Fibroblast of villous mesenchyme (primary cell): ENCODE results near the gene ELP2. TPM values are rescaled to one million over a fixed set of nuclear protein-coding genes. Genes with fewer than 3 reads are reported as not detected.

Experiments
- DNase-seq: peaks from one replicate; pipeline ENCODE4 v3.0.0-alpha.2; 2010; ENCODE audit warnings: low read depth
- H3K4me3 ChIP-seq: 2 replicates; pipeline ENCODE4 v1.5.1; 2011; ENCODE audit warnings: low read depth, mild to moderate bottlenecking, low read length
- total RNA-seq: library from RNA; depleted of rRNA; stranded (reverse); fragments of >200 nt; gene quantifications from 2 replicates; pipeline ENCODE4 v1.2.3, GENCODE V29; 2012
- TF ChIP-seq, protein P1 (sequence below): IDR thresholded peaks from 2 replicates; pipeline ENCODE4 v1.5.1; 2012; ENCODE audit warnings: low read depth, mild to moderate bottlenecking, low read length; ENCODE audit not compliant: insufficient read depth

ELP2 gene
- total RNA-seq, 1 donor = 104 TPM

GRCh38 chr18:36181898-36182506 is 52.3 kb downstream of the ELP2 start:
- no peak overlapping the region for H3K4me3 ChIP-seq
- DNase-seq = no peak
- TF ChIP-seq, protein P1, sequence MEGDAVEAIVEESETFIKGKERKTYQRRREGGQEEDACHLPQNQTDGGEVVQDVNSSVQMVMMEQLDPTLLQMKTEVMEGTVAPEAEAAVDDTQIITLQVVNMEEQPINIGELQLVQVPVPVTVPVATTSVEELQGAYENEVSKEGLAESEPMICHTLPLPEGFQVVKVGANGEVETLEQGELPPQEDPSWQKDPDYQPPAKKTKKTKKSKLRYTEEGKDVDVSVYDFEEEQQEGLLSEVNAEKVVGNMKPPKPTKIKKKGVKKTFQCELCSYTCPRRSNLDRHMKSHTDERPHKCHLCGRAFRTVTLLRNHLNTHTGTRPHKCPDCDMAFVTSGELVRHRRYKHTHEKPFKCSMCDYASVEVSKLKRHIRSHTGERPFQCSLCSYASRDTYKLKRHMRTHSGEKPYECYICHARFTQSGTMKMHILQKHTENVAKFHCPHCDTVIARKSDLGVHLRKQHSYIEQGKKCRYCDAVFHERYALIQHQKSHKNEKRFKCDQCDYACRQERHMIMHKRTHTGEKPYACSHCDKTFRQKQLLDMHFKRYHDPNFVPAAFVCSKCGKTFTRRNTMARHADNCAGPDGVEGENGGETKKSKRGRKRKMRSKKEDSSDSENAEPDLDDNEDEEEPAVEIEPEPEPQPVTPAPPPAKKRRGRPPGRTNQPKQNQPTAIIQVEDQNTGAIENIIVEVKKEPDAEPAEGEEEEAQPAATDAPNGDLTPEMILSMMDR = no peak

DNA sequence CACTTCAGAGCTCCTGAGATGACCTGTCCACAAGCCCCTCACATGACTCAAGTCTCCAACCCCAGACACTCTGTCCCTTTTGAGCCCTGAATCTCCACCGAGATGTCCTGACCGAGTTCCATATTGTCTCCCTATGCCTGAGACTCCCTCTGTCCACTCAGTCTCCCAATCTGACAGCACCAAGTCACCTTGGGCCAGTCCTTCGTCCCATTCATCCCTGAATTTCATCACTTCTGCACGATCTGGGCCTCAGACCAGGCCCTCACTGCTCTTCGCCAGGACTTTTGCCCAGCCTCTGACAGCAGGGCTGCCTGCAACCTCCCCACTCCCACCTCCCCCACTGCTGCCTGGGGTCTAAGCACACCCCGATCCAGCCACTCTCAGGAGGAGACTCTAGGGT is 53.3 kb downstream of the ELP2 start:
- no peak overlapping the region for H3K4me3 ChIP-seq
- TF ChIP-seq, protein P1 = no peak
- no peak for DNase-seq

DNA sequence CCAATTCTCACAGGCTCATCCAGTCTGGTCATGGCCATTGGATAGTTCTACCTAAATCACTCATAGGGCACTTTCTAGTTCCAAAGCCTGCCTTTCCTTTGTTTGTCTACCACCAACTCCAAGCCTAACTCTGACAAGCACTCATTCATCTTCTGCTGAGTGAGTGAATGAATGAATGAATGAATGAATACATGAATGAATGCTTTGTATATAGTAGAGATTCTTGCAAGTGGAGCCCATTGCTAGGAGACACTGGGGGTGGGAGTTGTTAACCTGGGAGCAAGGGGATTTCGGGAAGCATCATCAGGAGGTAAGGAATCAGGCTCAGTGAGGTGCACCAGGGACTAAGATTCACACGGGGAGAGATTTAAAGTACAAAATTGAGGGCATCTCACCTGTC is 54.3 kb downstream of the ELP2 start:
- DNase-seq = no peak
- TF ChIP-seq, protein P1 = no peak

DNA sequence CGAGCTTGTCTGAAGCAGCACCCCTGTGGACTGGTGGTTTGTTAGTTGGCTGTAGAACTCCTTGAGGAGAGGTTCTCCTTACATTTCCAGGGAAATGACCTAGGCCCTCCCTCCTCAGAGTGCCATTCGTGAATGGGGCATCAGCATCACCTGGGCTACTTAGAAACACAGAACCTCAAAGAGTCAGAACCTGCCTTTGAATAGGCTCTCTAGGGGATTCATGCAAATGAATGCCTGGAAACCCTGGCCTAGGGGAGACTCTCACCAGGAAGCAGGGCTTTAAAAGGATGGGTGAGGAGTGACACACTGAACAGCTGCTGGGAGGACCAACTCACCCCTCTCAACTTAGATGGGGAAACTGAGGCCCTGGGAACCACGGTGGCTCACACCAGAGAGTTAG is 55.5 kb downstream of the ELP2 start:
- DNase-seq = no peak
- TF ChIP-seq, protein P1 = no peak
- no peak overlapping the region for H3K4me3 ChIP-seq

More for the DNA sequence above, 54.3 kb downstream of the ELP2 start:
- no peak overlapping the region for H3K4me3 ChIP-seq

DNA sequence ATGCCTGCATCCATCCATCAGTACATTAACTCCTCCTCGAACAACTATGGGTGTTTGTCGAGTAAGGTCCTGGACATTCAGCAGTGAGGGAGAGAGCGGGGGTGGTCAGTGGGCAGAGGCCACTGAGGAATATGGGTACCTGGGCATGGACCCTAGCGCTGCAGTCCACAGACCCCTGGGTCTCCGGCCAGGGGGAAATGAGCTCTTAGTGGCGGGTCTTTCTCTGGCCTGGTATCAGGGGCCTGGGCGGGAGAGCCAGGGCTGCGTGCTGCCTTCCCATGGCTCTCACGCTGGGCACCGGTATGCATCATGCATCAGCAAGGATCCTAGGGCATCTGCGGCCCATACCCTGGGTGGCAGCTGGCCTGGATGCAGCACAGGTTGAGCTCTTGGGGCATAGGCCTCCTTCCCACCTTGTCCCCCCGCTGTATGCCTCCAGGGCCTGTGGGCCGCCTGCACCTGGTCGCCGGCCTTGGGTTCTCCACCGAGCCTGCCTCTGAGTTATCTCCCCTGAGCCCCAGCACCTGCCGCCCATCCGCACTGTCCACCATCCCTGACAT is 56.3 kb downstream of the ELP2 start:
- H3K4me3 ChIP-seq = no peak overlapping the region
- TF ChIP-seq, protein P1 = no peak
- no peak for DNase-seq

- H3K4me3 ChIP-seq = peak overlapping the region; percentile 90
- TF ChIP-seq, protein P1 = no peak
- DNase-seq = no peak
Observed at GRCh38 chr18:36186461-36187192, 56.9 kb downstream of the ELP2 start.
